NCI-H748 treated with DMSO at 0.1 percent for 48 hours (cell line): ENCODE data around the gene GALNT6.

Experiments used
- DNase-seq: peaks from one replicate; lab custom pipeline; 2025; lab: John Stamatoyannopoulos, UW

Gene GALNT6

GRCh38 chr12:51391283-51392123 lies at the start of gene GALNT6:
Gene GALNT6, minus strand, starts transcription at chr12:51391406. Its CDS starts 11,625 bp downstream, at chr12:51379781.
- DNase-seq, result peak; percentile 21

- no peak for DNase-seq
Measured at GRCh38 chr12:51439330-51439729, 48.1 kb upstream of the GALNT6 start.

- DNase-seq, result no peak
Measured at GRCh38 chr12:51437431-51437830, 46.2 kb upstream of the GALNT6 start.

GRCh38 chr12:51434305-51434704 lies 43.1 kb upstream of the GALNT6 start:
- DNase-seq, result peak; percentile 19

GRCh38 chr12:51432921-51433320 lies 41.7 kb upstream of the GALNT6 start:
- DNase-seq, result no peak

GRCh38 chr12:51430196-51430895 lies 39.1 kb upstream of the GALNT6 start:
- DNase-seq, result peak; percentile 94

- DNase-seq, result no peak
Measured at GRCh38 chr12:51429700-51430099, 38.5 kb upstream of the GALNT6 start.

- DNase-seq, result no peak
Measured at GRCh38 chr12:51428256-51428655, 37.0 kb upstream of the GALNT6 start.

GRCh38 chr12:51424662-51425539 lies 33.7 kb upstream of the GALNT6 start, which contains the start of gene SLC4A8:
Gene SLC4A8, plus strand, starts transcription at chr12:51424831. Its CDS starts 157 bp downstream, at chr12:51424988.
- DNase-seq, result peak; percentile 92

GRCh38 chr12:51424094-51424661 lies 33.0 kb upstream of the GALNT6 start:
- peak; percentile 61 for DNase-seq

GRCh38 chr12:51421266-51421884 lies 30.2 kb upstream of the GALNT6 start:
- DNase-seq, result peak; percentile 62

- DNase-seq, result peak; percentile 80
Measured at GRCh38 chr12:51419425-51420193, 28.4 kb upstream of the GALNT6 start.

GRCh38 chr12:51417826-51418225 lies 26.6 kb upstream of the GALNT6 start:
- no peak for DNase-seq

GRCh38 chr12:51415931-51416330 lies 24.7 kb upstream of the GALNT6 start:
- no peak for DNase-seq

GRCh38 chr12:51413791-51414190 lies 22.6 kb upstream of the GALNT6 start:
- no peak for DNase-seq

GRCh38 chr12:51413149-51413548 lies 21.9 kb upstream of the GALNT6 start:
- no peak for DNase-seq

GRCh38 chr12:51409846-51410245 lies 18.6 kb upstream of the GALNT6 start:
- no peak for DNase-seq

- DNase-seq, result no peak
Measured at GRCh38 chr12:51407604-51408003, 16.4 kb upstream of the GALNT6 start.

GRCh38 chr12:51406859-51407258 lies 15.7 kb upstream of the GALNT6 start:
- no peak for DNase-seq

GRCh38 chr12:51406290-51406689 lies 15.1 kb upstream of the GALNT6 start:
- no peak for DNase-seq

- DNase-seq, result peak; percentile 14
Measured at GRCh38 chr12:51405801-51406207, 14.6 kb upstream of the GALNT6 start.
